C4-2B (cell line): Measurements from ENCODE around the gene MTUS2.

ENCODE experiments used
- H3K27ac ChIP-seq: fragments of 450-650 bp; 2 replicates; pipeline ENCODE4 v1.5.1; 2017
- CTCF ChIP-seq: fragments of 450-650 bp; conservative IDR thresholded peaks from 2 replicates; pipeline ENCODE4 v1.5.1; 2017; ENCODE audit warnings: mild to moderate bottlenecking
- ZFX ChIP-seq: fragments of 450-650 bp; IDR thresholded peaks from 2 replicates; pipeline ENCODE4 v1.6.1; 2017

MTUS2 gene

GRCh38 chr13:29537736-29538651 lies 717.9 kb downstream of the MTUS2 start:
- peak overlapping the region; percentile 7 for H3K27ac ChIP-seq
- no peak for TF ChIP-seq ZFX
- no peak for TF ChIP-seq CTCF

- H3K27ac ChIP-seq = peak overlapping the region; percentile 7
- TF ChIP-seq CTCF (no peak), ZFX (no peak)
Observed at GRCh38 chr13:29538652-29539040, 718.5 kb downstream of the MTUS2 start.

GRCh38 chr13:29539856-29540255 lies 719.7 kb downstream of the MTUS2 start:
- no peak for TF ChIP-seq ZFX
- no peak for TF ChIP-seq CTCF
- peak overlapping the region; percentile 27 for H3K27ac ChIP-seq

- peak overlapping the region; percentile 1; the same call in 1 of the 2 replicates for H3K27ac ChIP-seq
- TF ChIP-seq CTCF (no peak), ZFX (no peak)
Observed at GRCh38 chr13:29540334-29540733, 720.2 kb downstream of the MTUS2 start.

- H3K27ac ChIP-seq = peak overlapping the region; percentile 1; the same call in 1 of the 2 replicates
- no peak for TF ChIP-seq CTCF
- TF ChIP-seq ZFX = no peak
Observed at GRCh38 chr13:29540799-29541198, 720.7 kb downstream of the MTUS2 start.

- TF ChIP-seq CTCF = no peak
- no peak overlapping the region; the same call in 1 of the 2 replicates for H3K27ac ChIP-seq
Observed at GRCh38 chr13:29541400-29541799, 721.3 kb downstream of the MTUS2 start.

- no peak overlapping the region for H3K27ac ChIP-seq
- TF ChIP-seq ZFX (no peak), CTCF (no peak)
Observed at GRCh38 chr13:29542381-29542780, 722.2 kb downstream of the MTUS2 start.
